DMS53 treated with DMSO at 0.1 percent for 48 hours (cell line): ENCODE results near the gene KRT35.

ENCODE experiments used
- DNase-seq: peaks from one replicate; lab custom pipeline; 2025; ENCODE audit not compliant: unreplicated experiment; lab: John Stamatoyannopoulos, UW

KRT35 gene

DNA sequence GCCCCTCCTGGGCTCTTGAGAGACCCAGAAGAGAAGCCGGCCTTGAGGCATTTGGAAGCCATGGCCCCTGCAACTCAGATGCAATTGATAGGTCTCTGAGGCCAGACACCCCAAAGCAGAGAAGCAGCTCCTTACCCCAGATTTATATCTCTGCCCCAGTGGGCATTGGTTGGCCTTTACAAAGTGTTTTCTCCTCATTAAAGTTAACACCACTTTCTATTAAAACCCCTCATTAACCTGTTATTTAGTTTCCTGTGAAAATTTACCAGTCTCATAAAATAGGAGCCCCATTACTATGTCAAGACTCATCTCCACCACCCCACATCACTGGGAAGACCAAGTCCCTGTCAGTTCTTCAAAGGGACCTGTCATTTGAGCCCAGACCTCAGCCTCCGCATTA is at the start of gene KRT35:
KRT35 (minus strand) TSS at position 116 of the 400 bp plus-strand sequence; CDS start at position 62, 54 bp downstream.
- DNase-seq, result no peak

DNA sequence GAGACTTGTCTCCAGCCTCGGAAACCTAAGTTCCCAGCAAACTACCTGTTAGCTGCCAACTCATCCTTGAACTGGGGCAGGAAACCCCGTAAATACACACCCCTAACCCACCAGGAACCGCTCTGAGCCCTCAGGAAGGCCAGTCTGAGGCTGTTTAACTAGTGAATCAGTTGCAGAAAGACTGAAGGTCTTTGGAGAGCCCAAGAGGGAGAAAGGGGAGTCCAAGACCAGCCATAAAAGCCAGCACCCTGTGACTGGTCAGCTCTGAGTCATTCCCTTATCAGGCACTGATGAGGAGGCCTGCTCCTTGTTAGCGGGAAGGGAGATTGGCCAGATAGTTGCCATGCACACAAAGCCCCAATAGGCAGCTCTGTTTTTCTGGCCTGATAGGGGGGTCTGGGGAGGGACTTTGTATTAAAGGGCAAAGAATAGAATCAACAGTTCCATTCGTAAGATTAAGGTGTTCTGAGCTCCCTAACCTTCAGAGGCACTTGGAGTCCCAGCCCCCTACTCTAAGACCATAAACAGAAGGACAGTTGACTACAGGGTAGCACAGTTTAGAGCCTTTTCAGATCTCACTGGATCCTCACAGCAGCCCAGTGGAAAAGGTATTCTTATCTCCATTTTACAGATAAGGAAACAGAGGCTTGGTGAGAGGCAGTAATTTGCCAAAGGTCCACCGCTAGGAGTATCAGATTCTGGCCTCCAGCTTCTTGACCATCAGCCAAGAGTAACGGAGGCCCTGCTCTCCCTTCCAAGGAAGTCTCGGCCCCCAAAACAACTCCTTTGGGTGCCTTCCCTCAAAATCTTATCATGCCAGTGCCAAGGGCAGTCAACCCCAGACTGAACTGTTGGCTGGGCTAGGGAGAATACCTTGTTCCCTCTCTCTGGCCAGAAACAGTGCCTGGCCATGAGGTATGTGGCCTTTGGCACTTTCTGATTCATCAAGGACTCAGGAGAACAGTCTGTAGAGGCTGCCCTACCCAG is 49.4 kb upstream of the KRT35 start:
- DNase-seq, result no peak

DNA sequence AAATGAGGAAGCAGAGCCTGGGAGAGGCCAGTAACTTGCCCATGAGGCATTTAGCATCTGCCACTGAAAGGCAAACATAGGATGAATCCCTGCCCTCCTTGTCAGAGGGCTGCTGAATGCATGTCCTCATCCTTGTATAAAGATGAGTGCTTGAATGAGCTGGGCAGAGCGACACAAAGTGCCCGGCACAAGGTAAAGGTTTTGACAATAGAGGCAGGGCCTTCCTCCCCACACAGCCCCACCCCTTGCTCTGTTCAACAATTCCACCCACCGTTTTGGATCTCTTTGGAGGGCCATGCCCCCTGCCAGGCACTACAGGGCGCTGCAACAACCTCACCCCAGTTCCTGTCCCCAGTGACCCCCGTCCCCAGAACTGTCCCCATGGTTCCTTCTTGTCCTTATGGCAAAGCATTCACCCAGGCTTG is 48.6 kb upstream of the KRT35 start:
- peak; percentile 59 for DNase-seq

DNA sequence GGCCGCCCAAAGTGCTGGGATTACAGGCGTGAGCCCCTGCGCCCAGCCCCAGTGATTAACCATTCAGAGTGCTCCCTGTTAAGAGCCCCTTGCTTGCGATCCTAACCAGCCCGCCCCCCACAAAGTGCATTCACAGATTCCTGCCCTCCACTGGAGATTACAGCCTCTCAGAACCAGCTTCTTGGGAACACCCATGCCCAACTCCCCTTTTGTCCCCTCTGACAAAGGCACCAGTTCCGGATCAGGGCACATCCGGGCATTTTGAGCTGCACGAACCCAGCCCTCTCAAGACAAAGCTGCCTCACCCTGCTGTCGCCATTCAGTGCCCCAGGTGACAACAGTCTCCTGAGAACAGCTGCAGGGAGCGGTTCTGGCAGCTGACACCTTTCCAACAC is 48.0 kb upstream of the KRT35 start:
- peak; percentile 59 for DNase-seq

DNA sequence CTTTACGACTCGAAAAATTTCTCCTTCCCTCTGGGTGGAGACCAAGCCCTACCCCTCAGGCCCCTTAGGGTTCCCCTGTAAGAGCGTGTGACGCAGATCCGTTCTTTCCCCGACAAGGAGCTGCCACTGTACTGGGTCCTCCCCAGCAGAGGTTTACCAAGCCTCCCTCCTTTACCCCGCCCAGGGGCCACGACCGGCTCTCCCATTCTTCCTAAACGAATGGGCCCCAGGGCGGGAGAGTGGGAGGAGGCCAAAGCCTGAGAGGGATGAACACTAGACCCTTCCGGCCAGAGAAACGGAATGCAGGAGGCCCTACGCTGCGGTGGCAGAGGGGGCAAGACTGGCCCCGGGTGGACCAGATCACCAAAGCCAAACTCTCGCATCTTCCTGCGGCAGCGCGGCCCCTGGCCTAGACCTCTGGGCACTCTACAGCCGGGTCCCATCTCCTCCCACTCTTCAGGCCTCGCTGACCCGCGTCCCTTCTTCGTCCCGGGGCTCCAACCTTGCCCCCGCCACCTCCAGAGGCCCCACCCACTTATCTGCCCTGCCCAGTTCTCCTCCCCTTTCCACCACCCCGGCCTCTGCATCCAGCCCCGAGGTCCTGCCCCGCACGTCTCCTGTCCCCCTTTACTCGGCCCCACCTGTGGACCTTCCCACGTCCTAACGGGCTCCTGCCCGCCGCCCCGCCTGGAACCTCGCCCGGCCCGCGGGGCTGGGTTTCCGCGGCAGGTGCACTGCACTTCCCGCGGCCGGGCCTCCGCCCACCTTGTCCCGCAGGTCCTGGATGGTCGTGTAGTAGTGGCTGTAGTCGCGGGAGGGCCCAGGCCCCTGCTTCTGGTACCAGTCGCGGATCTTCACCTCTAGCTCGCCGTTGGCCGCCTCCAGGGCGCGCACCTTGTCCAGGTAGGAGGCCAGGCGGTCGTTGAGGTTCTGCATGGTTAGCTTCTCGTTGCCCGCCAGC is 46.4 kb upstream of the KRT35 start:
- no peak for DNase-seq

DNA sequence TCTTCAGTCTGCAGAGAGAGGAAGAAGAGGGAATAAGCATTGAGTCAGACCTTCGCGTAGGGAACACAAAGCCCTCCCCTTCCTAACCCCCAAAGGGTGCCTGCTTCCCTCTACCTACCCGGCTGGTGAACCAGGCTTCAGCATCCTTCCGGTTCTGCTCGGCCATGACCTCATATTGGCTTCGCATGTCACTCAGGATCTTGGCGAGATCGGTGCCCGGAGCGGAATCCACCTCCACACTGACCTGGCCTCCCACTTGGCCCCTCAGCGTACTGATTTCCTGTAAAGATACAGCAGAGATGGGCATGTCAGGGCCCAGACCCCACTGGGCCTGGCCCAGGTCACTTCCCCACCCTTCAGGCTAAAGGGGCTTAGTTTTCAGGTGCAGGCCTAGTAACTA is 43.3 kb upstream of the KRT35 start:
- no peak for DNase-seq

DNA sequence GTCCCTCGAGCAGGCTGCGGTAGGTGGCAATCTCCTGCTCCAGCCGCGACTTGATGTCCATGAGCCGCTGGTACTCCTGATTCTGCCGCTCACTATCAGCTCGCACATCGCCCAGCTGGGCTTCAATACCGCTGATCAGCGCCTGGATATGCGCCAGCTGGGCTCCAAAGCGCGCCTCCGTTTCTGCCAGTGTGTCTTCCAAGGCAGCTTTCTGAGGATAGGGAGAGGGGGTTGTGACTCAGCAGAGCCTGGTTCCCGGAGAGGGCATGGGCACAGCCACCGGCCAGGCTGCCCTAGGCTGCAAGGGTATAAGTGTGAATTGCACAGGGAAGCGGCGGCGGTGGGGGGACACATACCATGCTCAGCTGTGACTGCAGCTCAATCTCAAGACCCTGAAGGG is 42.8 kb upstream of the KRT35 start:
- DNase-seq, result no peak

DNA sequence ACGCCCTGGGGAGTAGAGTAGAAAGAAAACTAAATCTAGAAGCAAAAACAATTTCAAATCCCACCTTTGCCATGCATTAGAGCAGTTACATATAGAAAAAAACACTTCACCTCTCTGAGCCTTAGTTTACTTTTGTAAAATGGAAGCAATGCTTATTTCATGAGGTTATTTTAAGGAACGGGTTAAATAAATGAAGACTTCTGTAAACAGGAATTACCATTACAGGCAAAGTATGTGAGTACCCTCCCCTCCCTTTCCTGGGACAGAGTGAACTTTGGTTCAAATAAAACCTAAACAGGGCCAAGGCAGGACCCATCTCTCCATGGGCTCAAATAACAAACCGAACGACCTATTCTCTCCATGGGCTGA is 42.3 kb upstream of the KRT35 start:
- no peak for DNase-seq

DNA sequence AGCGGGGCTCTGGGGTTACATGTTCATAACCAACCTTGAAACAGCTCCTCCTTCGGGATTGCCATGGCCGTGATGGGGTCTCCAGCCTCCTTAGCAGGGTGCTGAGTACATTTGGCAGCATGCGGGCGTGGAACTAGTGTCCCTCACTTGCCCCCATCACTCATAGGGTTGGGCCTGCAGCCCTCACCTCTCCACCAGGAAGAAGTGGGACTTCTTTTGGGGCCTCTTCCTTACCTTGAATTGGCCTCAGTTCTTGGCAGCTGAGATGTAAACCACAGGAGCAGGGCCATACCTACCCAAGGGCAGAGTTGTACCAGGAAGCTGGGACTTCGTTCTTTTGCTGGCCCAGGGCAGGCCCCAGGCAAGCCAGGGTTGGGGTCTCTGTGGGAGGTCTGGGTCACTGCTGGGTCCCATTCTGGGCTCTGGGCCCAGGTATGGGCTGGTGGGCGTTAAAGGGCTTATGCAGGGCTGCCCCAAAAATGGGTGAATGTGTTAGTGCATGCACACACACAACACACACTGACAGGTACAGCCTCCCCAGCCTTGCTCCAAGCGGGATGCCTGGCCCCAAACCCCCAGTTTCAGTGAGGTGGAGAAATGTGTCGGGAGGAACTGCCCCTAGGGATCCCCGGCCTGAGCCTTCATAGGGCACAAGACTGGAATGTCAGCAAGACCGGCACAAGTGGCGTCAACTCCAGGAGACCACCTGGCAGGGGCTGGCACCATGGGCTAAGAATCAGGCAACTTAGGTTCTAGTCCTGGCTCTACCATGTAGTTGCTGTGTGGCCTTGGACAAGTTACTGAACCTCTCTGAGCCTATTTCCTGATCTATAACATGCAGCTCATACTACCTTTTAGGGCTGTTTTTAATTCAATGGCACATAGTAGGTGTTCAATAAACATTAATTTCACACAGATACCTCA is 41.6 kb upstream of the KRT35 start:
- DNase-seq, result no peak

DNA sequence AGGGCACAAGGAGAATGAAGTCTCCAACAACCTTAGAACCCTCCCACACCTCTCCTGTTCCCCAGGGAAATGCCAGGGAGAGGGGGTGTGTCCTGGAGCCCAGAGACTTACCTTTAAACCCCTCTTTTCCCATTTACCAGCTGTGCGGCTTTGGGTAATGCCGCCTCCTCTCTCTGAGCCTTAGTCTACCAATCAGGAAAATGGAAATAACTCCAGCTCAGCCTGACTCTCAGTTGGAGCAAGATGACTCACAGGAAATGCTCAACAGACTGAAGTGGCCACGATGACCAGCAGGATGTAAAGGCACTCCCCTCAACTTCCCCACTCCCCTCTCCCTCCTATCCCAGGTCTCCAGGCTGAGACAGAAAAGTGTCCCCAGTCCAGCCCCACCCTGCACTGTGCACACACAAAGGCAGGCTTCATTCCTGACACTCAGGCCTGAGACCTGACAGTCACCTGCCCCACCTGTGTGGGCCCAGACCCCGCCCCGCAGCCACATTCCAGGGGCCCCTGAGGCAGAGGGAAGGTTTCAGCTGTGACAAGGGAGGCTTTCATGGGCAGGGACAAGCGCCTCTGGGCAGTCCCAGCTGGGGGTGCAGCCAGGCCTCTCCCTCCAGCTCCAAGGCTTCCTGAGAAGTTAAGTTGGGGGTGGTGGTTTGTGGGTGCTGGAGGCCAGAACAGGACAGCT is 40.8 kb upstream of the KRT35 start:
- DNase-seq, result peak; percentile 80

DNA sequence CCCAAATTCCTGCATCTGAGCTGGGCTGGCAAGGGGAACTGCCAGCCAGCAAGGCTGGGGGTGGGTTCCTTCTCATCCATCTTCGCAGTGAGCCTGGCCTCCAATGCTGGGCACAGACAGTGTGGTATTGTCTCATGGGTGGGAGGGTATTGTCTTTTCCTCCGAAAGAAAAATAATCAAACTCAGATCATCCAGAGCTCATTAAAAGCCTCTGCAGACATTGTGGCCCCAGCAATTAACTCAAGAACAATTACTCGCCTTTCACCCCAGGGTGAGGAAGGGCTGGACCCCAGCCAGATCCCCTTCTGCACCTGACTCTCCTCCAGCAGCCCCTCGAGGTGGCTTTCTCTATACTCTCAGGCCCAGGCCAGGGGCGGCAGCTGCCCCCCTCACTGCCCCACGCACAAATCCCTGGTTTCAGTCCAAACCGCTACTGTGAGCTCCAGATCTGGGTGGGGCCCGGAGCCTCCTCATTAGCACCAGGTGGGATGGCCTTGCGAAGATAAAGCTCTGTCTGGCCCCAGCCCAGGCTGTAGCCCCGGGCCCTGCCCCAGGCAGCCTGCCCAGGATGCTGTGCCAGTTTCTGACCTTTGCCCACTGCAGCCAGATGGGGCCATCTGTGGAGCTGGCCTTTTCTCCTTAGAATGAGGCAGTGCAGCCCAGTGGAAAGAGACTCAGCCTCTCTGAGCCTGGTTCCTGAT is 40.0 kb upstream of the KRT35 start:
- DNase-seq, result no peak

DNA sequence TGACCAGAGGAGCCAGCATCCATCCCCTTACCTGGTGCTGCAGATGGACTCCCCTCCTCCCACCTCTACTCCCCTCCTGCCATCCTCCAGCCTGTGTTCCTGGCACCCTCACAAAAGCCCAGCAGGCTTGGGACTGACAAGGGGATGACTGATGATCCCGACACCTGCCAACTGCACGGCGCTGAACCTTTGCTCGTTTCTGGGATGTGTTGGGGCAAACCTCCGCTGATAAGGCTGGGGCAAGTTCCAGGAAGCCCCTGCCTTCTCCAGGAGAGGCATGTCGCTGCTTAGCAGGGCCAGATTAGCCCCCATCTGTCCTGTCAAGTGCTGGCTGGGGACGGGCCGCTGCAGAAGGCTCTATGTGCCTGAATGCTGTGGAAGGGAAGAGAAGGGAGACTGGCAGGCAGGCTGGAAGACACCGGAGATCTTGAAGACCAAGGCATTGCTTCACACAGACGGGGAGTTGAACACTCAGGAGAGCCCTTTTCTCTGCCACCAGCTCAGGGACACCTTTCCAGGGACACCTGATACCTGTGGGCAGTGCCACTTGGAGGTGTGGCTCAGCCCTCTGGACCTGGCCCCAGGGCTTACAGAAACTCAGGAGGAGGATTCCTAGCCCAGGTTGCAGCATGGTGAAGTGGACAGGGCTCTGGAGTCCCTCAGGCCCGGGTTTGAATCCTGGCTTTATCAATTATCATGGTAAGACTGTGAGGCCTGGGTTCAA is 38.7 kb upstream of the KRT35 start:
- no peak for DNase-seq

DNA sequence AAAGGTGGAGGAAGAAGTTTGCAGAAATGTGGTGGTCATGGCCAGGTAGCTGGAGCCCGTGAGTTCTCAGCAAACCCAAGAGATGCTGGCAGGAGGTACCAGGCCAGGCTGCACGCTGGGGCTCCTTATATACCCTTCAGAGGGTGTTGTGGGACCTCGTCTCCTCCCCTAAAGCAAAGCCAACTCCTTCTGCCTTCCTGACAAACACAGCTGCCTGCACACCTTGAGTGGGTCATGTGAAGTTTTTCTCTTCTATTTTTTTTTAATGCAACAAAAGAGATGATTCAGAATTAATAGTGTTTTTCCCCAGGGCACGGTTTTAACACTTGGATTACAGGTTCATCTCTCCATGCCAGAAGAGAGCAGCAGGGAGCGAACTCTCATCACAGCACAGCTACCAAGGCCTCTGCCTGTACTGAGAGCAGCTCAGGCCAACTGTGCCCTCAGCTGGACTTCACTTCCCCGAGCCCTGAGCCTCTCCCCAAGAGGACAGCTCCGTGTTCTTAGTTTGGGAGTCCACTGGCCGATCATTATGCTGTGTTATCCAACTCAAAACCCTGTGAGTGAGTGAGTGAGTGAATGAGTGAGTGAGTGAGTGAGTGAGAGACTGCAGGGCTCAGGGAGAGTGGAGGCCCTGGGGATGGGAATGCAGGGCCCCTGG is 38.0 kb upstream of the KRT35 start, which contains the start of gene KRT15:
KRT15 (minus strand) TSS at position 102 of the 661 bp plus-strand sequence; CDS start at position 39, 63 bp downstream.
- DNase-seq, result peak; percentile 29

DNA sequence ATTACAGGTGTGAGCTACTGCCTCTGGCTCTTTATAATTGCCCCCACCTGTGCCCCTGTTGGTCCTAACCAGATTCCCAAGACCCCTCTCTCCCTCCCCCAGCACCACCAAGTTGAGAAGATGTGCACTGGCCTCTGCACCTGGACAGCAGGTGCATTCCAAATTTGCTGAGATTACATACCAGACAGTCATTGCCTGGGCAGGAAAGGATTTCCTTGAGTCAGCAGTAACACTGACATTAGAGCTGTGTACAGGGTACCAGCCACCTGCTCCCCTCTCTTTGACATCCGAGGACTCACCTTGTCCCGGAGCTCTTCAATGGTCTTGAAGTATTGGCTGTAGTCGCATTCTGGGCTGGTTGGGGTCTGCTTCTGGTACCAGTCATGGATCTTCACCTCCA is 37.1 kb upstream of the KRT35 start:
- DNase-seq, result no peak

DNA sequence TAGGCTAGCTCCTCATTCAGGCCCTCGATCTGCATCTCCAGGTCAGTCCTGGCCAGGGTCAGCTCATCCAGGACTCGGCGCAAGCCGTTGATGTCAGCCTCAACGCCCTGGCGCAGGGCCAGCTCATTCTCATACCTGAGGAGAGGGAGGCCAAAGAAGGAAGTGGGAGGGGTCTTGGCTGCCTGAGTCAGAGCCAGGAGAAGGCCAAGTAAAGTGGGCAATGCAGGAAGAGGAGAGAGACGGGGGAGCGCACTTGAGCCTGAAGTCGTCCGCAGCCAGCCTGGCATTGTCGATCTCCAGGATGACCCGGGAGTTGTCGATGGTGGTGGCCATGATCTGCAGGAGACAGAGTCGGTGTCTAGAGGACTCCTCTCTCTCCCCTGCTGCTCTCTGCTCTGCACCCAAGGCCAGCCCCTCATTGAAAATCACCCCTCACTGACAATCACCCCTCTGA is 35.9 kb upstream of the KRT35 start:
- no peak for DNase-seq

DNA sequence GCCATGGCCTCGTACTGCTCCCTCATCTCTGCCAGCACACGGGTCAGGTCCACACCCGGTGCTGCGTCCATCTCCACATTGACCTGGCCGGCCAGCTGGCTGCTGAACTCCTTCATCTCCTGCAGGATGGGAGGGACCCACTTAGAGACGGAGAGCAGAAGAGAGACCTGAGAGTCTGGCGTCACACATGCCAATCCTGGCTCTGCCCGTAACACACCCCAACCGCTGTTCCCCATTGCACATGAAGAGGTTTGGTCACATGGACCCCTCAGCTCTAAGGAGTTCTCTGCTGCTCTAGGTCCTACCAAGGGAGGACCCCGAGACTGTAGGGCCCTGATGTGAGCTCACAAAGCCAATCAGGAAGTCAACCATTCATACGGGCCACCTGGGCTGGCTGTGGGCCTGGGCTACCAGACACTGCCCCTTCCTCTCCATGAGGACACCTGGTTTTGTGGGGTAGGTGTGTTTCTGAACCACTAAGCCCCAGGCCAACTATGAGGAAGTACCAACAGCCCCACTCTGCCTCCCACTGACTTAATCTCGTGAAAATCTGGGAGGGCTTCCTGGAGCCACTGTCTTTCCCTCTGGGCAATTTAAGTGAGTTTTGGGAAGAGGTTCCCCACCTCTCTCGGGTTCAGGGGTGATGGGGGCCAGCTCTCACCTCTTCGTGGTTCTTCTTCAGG is 35.3 kb upstream of the KRT35 start:
- no peak for DNase-seq

DNA sequence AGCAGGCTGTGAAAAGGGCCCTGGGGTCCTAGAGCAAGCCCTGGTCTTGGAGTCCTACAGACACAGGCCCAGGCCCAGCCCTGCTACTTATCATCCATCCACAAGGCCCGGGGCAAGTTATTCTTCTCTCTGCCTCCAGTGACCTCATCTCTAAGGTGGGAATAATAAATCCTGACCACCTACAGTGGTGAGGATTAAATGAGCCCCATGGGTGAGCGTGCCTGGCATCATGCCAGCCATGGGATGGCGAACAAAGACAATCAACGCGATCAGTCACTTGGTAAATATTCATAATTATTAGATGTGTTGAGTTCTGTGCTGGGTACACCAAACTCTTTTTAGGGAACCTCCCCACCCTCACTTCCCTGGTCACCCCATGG is 32.2 kb upstream of the KRT35 start:
- DNase-seq, result no peak
